ENCODE data around the gene GIMAP7.
"Not testable (repeated sequence)": the region's sequence is repeated elsewhere in the genome, so short reads cannot be mapped to it uniquely, and the experiment has no call there.

The GIMAP7 gene

DNA sequence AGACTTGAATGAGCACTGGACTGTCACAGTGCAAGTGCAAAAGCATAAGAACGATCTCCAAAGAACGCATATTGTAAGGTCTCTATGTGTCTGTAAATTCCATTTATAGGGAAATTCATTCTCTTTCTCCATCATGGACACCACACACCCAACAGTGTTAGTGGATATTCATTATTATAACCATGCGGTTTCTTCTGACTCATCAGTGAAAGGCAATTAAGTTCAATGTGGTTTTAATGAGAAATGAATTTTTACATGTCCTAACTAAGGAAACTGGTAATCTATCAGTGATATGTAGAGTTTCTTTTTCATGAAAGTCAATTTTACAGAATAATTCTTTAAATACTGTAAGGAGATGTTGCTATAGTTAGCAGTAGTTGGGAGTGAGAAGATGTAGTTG is 38.4 kb upstream of the GIMAP7 start:
- POLR2A ChIA-PET = no interaction called here
- DNase-seq (ENCODE audit: extremely low spot score) = no peak
- TF ChIP-seq L3MBTL2 (conservative IDR thresholded peaks at IDR 0.05) (no peak), FOXK2 (IDR thresholded peaks at IDR 0.05) (no peak), LEF1 (IDR thresholded peaks at IDR 0.05; ENCODE audit: borderline replicate concordance) (no peak), BHLHE40 (IDR thresholded peaks at IDR 0.05; ENCODE audit: borderline replicate concordance) (no peak), FOXM1 (IDR thresholded peaks at IDR 0.05; ENCODE audit: borderline replicate concordance) (no peak), SUZ12 (IDR thresholded peaks at IDR 0.05) (no peak), TARDBP (IDR thresholded peaks at IDR 0.05) (no peak), HDGF (IDR thresholded peaks at IDR 0.05; ENCODE audit: borderline replicate concordance) (no peak), SP1 (IDR thresholded peaks at IDR 0.05) (no peak), ARNT (IDR thresholded peaks at IDR 0.05) (no peak), CTBP1 (IDR thresholded peaks at IDR 0.05; ENCODE audit: borderline replicate concordance) (no peak), ZNF384 (IDR thresholded peaks at IDR 0.05) (no peak), NFRKB (IDR thresholded peaks at IDR 0.05) (no peak)
- TF ChIP-seq, protein P1, sequence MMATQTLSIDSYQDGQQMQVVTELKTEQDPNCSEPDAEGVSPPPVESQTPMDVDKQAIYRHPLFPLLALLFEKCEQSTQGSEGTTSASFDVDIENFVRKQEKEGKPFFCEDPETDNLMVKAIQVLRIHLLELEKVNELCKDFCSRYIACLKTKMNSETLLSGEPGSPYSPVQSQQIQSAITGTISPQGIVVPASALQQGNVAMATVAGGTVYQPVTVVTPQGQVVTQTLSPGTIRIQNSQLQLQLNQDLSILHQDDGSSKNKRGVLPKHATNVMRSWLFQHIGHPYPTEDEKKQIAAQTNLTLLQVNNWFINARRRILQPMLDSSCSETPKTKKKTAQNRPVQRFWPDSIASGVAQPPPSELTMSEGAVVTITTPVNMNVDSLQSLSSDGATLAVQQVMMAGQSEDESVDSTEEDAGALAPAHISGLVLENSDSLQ (IDR thresholded peaks at IDR 0.05) = no peak
- CTCF ChIA-PET = interaction anchor here (2.1 kb wide), 1 partner anchor 27 kb away, joined by 9 read pairs; no protein-coding TSS in a partner anchor

DNA sequence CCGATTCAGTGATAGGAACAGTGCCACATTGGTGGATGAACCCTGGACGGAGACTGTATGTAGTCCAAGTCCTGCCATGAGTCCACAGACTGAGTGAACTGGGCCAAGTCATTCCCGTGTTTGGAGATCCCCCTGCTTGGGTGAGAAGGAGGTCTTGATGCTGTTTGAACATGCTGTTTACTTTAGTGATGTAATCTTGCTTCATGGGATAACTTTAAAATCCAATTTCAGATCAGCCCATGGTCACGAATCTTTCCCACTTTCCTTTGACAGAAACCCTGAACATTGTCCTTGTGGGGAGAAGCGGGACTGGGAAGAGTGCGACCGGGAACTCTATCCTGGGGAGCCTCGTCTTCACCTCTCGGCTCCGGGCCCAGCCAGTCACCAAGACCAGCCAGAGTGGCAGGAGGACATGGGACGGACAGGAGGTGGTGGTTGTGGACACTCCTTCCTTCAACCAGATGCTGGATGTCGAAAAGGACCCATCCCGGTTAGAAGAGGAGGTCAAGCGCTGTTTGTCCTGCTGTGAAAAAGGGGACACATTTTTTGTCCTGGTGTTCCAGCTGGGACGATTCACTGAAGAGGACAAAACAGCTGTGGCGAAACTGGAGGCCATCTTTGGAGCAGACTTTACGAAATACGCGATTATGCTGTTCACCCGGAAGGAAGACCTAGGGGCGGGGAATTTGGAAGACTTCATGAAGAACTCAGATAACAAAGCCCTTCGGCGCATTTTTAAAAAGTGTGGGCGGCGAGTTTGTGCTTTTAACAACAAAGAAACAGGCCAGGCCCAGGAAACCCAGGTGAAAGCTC is 37.6 kb upstream of the GIMAP7 start:
- ChIA-PET CTCF (interaction anchor here (2.1 kb wide), 1 partner anchor 28 kb away, joined by 9 read pairs; no protein-coding TSS in a partner anchor), POLR2A (no interaction called here)
- DNase-seq (ENCODE audit: extremely low spot score) = no peak
- TF ChIP-seq L3MBTL2 (conservative IDR thresholded peaks at IDR 0.05) (no peak), HDGF (IDR thresholded peaks at IDR 0.05; ENCODE audit: borderline replicate concordance) (no peak), ARNT (IDR thresholded peaks at IDR 0.05) (no peak), BHLHE40 (IDR thresholded peaks at IDR 0.05; ENCODE audit: borderline replicate concordance) (no peak), ZNF384 (IDR thresholded peaks at IDR 0.05) (no peak), LEF1 (IDR thresholded peaks at IDR 0.05; ENCODE audit: borderline replicate concordance) (no peak), FOXK2 (IDR thresholded peaks at IDR 0.05) (no peak)

DNA sequence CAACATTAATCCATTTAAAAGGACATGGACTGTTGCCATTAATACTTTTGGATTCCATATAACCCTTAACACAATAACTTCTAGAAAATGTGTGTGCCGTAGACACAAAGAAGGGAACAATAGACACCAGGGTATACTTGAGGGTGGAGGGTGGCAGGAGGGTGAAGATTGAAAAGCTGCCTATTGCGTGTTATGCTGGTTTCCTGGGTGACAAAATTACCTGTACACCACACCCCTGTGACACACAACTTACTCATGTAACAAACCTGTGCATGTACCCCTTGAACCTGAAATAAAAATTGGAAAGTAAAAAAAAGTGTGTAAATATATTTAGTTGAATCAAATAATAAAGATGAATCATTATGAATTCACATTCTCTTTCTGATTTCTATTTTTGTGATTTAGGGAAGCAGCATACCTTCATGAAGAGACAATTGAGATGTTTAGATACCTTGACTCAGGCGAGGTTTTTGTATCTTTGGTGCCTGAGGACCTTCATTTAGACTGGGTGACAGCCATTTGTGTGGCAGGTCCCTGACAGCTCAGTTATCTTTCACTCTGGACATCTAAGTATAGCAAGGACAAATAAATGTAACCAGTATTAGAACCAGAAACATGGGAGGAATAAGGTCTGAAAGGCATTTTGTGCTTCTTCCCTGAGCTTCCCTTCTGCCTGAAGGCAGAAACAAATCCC is 35.5 kb upstream of the GIMAP7 start:
- TF ChIP-seq BHLHE40 (IDR thresholded peaks at IDR 0.05; ENCODE audit: borderline replicate concordance) (no peak), ELF4 (IDR thresholded peaks at IDR 0.05) (no peak), FOXA1 (IDR thresholded peaks at IDR 0.05) (no peak), FOXM1 (IDR thresholded peaks at IDR 0.05; ENCODE audit: borderline replicate concordance) (no peak), ARNT (IDR thresholded peaks at IDR 0.05) (no peak)
- DNase-seq (ENCODE audit: extremely low spot score) = no peak
- ChIA-PET POLR2A (no interaction called here), CTCF (interaction anchor here (0.6 kb wide), 1 partner anchor 188 kb away, joined by 3 read pairs; no protein-coding TSS in a partner anchor)

DNA sequence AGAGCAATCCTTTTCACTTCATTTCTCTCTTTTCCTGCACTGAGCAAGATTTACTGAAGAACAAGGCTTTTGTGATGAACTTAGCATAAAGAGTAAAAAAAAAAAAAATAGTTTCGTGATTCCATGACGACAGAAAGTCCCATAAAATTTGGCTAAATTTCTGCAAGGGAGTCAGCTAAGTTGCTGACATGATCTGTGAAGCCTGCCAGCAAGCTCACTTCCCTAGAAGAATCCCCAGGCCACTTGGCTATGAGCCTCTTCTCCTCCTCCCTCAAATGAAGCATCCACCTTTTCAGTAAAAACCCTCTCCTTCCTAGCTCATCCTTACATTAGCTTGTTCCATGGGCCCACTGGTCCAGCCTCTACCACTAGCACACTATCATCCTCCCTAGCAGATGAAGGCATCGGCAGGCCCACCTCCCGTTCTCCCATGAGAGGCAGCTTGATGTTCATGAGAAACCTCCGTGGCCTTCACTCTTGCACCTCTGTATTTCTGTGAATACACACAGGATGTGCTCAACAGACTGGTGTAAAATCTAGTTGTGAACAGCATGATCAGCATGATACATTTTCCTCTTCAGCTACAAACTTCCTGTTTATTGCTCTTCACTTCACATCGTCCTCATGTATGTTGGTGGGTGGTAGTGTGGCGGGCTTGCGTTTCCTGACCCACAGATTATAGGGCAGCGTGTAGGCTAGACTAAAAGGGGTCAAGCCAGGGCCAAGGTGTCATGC is 33.3 kb upstream of the GIMAP7 start:
- TF ChIP-seq CTBP1 (IDR thresholded peaks at IDR 0.05; ENCODE audit: borderline replicate concordance) (no peak), FOXK2 (IDR thresholded peaks at IDR 0.05) (no peak), FOXM1 (IDR thresholded peaks at IDR 0.05; ENCODE audit: borderline replicate concordance) (no peak), ZNF384 (IDR thresholded peaks at IDR 0.05) (no peak), LEF1 (IDR thresholded peaks at IDR 0.05; ENCODE audit: borderline replicate concordance) (no peak), ARNT (IDR thresholded peaks at IDR 0.05) (no peak), SUZ12 (IDR thresholded peaks at IDR 0.05) (no peak), BHLHE40 (IDR thresholded peaks at IDR 0.05; ENCODE audit: borderline replicate concordance) (no peak), TARDBP (IDR thresholded peaks at IDR 0.05) (no peak), HDGF (IDR thresholded peaks at IDR 0.05; ENCODE audit: borderline replicate concordance) (no peak), SP1 (IDR thresholded peaks at IDR 0.05) (no peak), L3MBTL2 (conservative IDR thresholded peaks at IDR 0.05) (no peak), FOXA1 (IDR thresholded peaks at IDR 0.05) (no peak), ELF4 (IDR thresholded peaks at IDR 0.05) (no peak), NFRKB (IDR thresholded peaks at IDR 0.05) (no peak)
- TF ChIP-seq, protein P1 (IDR thresholded peaks at IDR 0.05) = no peak
- ChIA-PET POLR2A (no interaction called here), CTCF (no interaction called here)
- no peak for DNase-seq (ENCODE audit: extremely low spot score)

DNA sequence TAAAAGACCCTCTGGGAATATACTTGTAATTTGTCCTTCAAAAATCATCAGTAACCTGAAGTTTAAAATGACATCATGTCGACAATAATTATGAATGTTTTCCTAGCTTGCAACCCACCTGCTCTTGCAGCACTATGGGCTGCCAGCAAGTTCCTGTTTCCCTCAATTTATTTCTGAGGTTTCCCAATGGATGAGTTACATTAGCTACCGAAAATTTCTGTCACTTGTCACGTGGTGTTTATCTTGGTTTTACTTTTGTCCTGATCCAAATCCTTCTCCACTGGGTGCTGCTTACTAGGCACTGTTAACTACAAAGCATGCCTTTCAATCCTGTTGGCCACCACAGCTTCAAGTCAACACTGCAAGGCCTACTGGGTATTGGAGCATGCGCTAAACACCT is 32.8 kb upstream of the GIMAP7 start:
- no peak for DNase-seq (ENCODE audit: extremely low spot score)
- CTCF ChIA-PET = no interaction called here
- POLR2A ChIA-PET = no interaction called here
- TF ChIP-seq ELF4 (IDR thresholded peaks at IDR 0.05) (no peak), ZNF384 (IDR thresholded peaks at IDR 0.05) (no peak), L3MBTL2 (conservative IDR thresholded peaks at IDR 0.05) (no peak), FOXM1 (IDR thresholded peaks at IDR 0.05; ENCODE audit: borderline replicate concordance) (no peak)

DNA sequence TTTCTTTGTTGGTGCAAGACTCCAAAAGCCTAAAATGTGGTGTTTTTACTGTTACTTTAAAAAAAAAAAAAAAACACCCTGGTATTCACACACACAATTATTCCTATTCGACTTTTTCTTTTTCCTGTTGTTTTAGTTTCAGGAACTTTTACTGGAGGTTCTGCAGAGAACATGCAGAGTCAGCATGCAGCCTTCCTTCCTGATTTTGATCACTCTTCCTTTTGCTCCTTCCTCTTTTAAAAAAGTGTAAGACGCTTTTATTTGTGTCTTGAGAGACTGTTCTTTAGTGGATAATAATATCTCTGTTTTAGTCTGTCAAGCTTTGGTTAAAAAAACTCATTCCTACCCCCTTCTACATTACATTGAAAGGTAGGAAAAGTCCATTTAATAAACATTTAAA is 31.2 kb upstream of the GIMAP7 start:
- CTCF ChIA-PET; POLR2A ChIA-PET; DNase-seq (ENCODE audit: extremely low spot score): not testable (repeated sequence)

- CTCF ChIA-PET; POLR2A ChIA-PET; DNase-seq (ENCODE audit: extremely low spot score): not testable (repeated sequence)
Measured at GRCh38 chr7:150484071-150484470, 30.6 kb upstream of the GIMAP7 start.

Measured in HEK293T (cell line).